Activated B cell treated with CpG ODN at 0.5 μM for 24 hours (primary cell): ENCODE measurements around the gene R3HCC1L. TPM values are rescaled to one million over a fixed set of nuclear protein-coding genes. Genes with fewer than 3 reads are reported as not detected.

Experiments used
- ATAC-seq: fragments of 200-7000 bp; cut with Tn5 transposase; one replicate; pipeline ENCODE4 v1.10.0; 2021; ENCODE audit warnings: low read depth, mild to moderate bottlenecking, moderate library complexity
- CTCF ChIA-PET: fragments of 350-600 bp; sonication (Branson Sonifier 250); formaldehyde crosslinking; loops from one replicate; lab custom pipeline; 2021; ENCODE audit warnings: antibody characterized with exemption; lab: Charles Lee
- POLR2A ChIA-PET: fragments of 350-600 bp; sonication (Branson Sonifier 250); formaldehyde crosslinking; loops from one replicate; lab custom pipeline; 2021; ENCODE audit warnings: antibody characterized with exemption; lab: Charles Lee
- DNase-seq: peaks from one replicate; pipeline ENCODE4 v3.0.0; 2022
- H3K27ac Mint-ChIP-seq: one replicate; pipeline ENCODE4 v1.8.0; 2020; ENCODE audit warnings: mixed read lengths
- H3K27me3 Mint-ChIP-seq: one replicate; pipeline ENCODE4 v1.8.0; 2021; ENCODE audit warnings: mixed read lengths
- H3K36me3 Mint-ChIP-seq: one replicate; pipeline ENCODE4 v1.8.0; 2021; ENCODE audit warnings: low read depth, mixed read lengths
- H3K4me1 Mint-ChIP-seq: one replicate; pipeline ENCODE4 v1.8.0; 2021; ENCODE audit warnings: mixed read lengths
- H3K4me3 Mint-ChIP-seq: one replicate; pipeline ENCODE4 v1.8.0; 2020; ENCODE audit warnings: mild to moderate bottlenecking, mixed read lengths
- H3K9me3 Mint-ChIP-seq: one replicate; pipeline ENCODE4 v1.8.0; 2020; ENCODE audit warnings: mixed read lengths
- intact Hi-C: fragments of 100-400 bp; cut with micrococcal nuclease; formaldehyde crosslinking; loops from one replicate; pipeline ENCODE4 v1.15.1; 2024
- total RNA-seq: library from RNA; stranded (reverse); gene quantifications from 2 replicates; pipeline ENCODE4 v1.2.3, GENCODE V29; 2022
- TF ChIP-seq, protein P1 (sequence below): fragments of 200-600 bp; IDR thresholded peaks from one replicate; pipeline ENCODE4 v1.8.0; 2022; ENCODE audit warnings: antibody characterized with exemption, mild to moderate bottlenecking

R3HCC1L gene
- total RNA-seq, 1 donor from 2014 or later, result 24.4 TPM

GRCh38 chr10:98167191-98167590 lies 32.7 kb downstream of the R3HCC1L start:
- H3K4me1 Mint-ChIP-seq, result peaks cover 39% of the 10 kb centered on the region
- no peak overlapping the region for H3K27ac Mint-ChIP-seq
- no peak overlapping the region for H3K4me3 Mint-ChIP-seq
- H3K9me3 Mint-ChIP-seq, result no peaks in the 10 kb centered on the region
- intact Hi-C loops, result no loop called here
- H3K36me3 Mint-ChIP-seq, result peaks cover 48% of the 10 kb centered on the region
- no peak for DNase-seq
- ChIA-PET POLR2A (no interaction called here), CTCF (interaction anchor here (1.1 kb wide), 1 partner anchor 124 kb away, joined by 3 read pairs; no protein-coding TSS in a partner anchor)
- H3K27me3 Mint-ChIP-seq, result no peaks in the 10 kb centered on the region
- TF ChIP-seq, protein P1, sequence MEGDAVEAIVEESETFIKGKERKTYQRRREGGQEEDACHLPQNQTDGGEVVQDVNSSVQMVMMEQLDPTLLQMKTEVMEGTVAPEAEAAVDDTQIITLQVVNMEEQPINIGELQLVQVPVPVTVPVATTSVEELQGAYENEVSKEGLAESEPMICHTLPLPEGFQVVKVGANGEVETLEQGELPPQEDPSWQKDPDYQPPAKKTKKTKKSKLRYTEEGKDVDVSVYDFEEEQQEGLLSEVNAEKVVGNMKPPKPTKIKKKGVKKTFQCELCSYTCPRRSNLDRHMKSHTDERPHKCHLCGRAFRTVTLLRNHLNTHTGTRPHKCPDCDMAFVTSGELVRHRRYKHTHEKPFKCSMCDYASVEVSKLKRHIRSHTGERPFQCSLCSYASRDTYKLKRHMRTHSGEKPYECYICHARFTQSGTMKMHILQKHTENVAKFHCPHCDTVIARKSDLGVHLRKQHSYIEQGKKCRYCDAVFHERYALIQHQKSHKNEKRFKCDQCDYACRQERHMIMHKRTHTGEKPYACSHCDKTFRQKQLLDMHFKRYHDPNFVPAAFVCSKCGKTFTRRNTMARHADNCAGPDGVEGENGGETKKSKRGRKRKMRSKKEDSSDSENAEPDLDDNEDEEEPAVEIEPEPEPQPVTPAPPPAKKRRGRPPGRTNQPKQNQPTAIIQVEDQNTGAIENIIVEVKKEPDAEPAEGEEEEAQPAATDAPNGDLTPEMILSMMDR, result no peak
- no peak for ATAC-seq

DNA sequence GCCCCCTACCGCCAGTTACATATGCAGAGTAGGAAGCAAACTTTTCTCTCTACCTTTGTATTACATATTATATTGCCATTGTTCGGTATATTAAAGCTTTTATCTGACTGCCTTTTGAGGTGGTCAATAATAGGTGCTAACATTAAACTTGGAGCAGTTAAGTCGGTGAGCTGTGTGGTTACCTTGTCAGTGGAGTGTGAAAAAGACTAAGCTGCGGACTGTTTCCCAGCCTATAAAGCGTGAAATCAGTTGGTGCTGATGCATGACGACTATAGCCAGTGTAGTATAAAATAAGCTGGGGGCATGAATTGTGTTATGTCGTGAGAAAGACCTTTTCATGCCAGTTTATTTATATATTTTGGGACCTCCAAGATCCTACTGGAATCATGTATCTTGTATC lies 33.7 kb downstream of the R3HCC1L start:
- CTCF ChIA-PET, result interaction anchor here (0.9 to 1.1 kb wide), 2 partner anchors 125 to 140 kb away, joined by 3 to 4 read pairs; no protein-coding TSS in a partner anchor
- Mint-ChIP-seq H3K36me3 (peaks cover 50% of the 10 kb centered on the region), H3K9me3 (no peaks in the 10 kb centered on the region), H3K4me3 (peak overlapping the region; percentile 11), H3K27me3 (no peaks in the 10 kb centered on the region), H3K4me1 (peaks cover 39% of the 10 kb centered on the region), H3K27ac (peak overlapping the region; percentile 9)
- TF ChIP-seq, protein P1, result no peak
- POLR2A ChIA-PET, result interaction anchor here (1.0 kb wide), 1 partner anchor 34 kb away, joined by 5 read pairs; the partner anchor contains the start of gene R3HCC1L
- DNase-seq, result no peak
- ATAC-seq, result peak; percentile 78
- intact Hi-C loops, result loop anchor here (2.0 kb wide), 1 partner anchor 33 kb away; the partner anchor contains the start of gene R3HCC1L

- ATAC-seq (no peak), DNase-seq (no peak)
- Mint-ChIP-seq H3K36me3 (peaks cover 48% of the 10 kb centered on the region), H3K9me3 (no peaks in the 10 kb centered on the region), H3K4me1 (peaks cover 39% of the 10 kb centered on the region), H3K27ac (peak overlapping the region; percentile 19), H3K27me3 (no peaks in the 10 kb centered on the region), H3K4me3 (peak overlapping the region; percentile 37)
- TF ChIP-seq, protein P1, result no peak
- CTCF ChIA-PET, result interaction anchor here (0.9 to 1.4 kb wide), 2 partner anchors 141 to 254 kb away, joined by 3 to 4 read pairs; no protein-coding TSS in a partner anchor
- intact Hi-C loops, result loop anchor here (2.0 kb wide), 1 partner anchor 34 kb away; the partner anchor contains the start of gene R3HCC1L
- POLR2A ChIA-PET, result interaction anchor here (1.0 kb wide), 1 partner anchor 34 kb away, joined by 5 read pairs; the partner anchor contains the start of gene R3HCC1L
These were observed 34.3 kb downstream of the R3HCC1L start for GRCh38 chr10:98168766-98169165.

DNA sequence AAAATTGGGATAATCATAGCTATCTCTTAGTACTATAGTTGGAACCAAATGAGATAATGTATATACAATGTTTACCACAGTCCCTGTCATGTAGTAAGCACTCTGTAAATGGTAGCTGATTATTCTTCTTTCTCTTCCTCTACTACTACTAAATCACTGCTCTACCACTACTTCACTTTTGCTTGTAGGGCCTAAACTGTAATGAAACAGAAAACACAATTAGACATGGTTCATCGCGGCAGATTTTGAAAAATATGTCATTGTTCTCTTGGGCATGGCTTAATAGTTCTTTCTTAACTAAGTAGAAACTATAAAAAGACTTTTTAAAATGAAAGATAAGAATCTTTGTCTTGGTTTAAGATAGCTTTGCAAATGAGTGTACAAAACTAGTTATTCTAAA lies 34.9 kb downstream of the R3HCC1L start:
- no peak for DNase-seq
- Mint-ChIP-seq H3K27me3 (no peaks in the 10 kb centered on the region), H3K36me3 (peaks cover 47% of the 10 kb centered on the region), H3K4me3 (no peak overlapping the region), H3K4me1 (peaks cover 39% of the 10 kb centered on the region), H3K9me3 (no peaks in the 10 kb centered on the region), H3K27ac (no peak overlapping the region)
- TF ChIP-seq, protein P1, result no peak
- intact Hi-C loops, result loop anchor here (2.0 kb wide), 1 partner anchor 35 kb away; the partner anchor contains the start of gene R3HCC1L
- no peak for ATAC-seq
- POLR2A ChIA-PET, result interaction anchor here (0.6 to 1.6 kb wide), 3 partner anchors 18 to 213 kb away, joined by 3 to 6 read pairs (median 5); partner anchors contain the start of gene R3HCC1L
- CTCF ChIA-PET, result interaction anchor here (0.6 to 1.4 kb wide), 5 partner anchors 12 to 887 kb away, joined by 3 to 4 read pairs (median 3); no protein-coding TSS in a partner anchor
